Sigmoid colon (tissue), 4 donors: ENCODE measurements around the gene HPCAL1.

Experiments used
- POLR2A ChIP-seq, 2 donors: fragments of 450-650 bp; IDR thresholded peaks; one replicate each; pipeline ENCODE4 v1.6.1; 2016; ENCODE audit warnings: antibody characterized with exemption in 2 of 2, mild to moderate bottlenecking in 2 of 2, moderate library complexity in 2 of 2
- POLR2AphosphoS5 ChIP-seq, 4 donors: sonication (generic); formaldehyde crosslinking; IDR thresholded peaks; one replicate each; pipeline ENCODE4 v1.6.1; 2017; ENCODE audit warnings: antibody characterized with exemption in 4 of 4
- TF ChIP-seq, protein P1 (sequence below), 4 experiments: fragments of 450-650 bp in 3 of 4; fragments of 200-600 bp in 1 of 4; IDR thresholded peaks; one replicate each; pipeline ENCODE4 v1.5.1; 2016 to 2019; ENCODE audit warnings: antibody characterized with exemption in 4 of 4, mild to moderate bottlenecking in 3 of 4, moderate library complexity in 2 of 4

DNA sequence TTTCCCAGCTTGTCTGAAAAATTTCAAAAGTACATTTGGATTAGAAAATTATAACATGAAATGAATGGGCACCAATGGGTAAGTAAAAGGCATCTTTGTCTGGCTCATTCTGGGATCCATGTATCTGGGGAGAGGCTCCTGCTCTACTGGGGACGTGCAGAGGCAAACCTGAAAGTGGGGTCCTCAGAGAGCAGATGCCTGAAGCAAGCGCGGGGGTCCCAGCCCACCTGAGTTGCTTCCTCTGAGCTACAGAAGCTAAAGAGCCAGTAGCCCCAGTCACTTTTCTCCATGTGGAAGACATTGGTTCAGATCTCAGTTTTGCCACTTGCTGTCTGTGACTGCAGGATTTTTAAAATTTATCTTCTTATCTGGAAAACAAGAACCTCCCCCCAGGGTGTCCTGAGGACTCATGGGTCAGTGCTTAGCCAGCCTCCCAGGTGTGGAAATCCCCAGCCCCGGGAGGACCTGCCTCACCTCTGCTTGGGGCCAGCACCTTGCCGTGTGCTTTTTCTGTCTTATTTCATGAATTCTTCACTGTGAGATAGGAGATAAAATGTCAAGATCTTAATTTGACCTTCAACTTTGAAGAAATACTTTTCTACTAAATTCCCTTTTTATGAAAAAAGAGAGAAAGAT is 170.5 kb downstream of the HPCAL1 start:
- TF ChIP-seq, protein P1, sequence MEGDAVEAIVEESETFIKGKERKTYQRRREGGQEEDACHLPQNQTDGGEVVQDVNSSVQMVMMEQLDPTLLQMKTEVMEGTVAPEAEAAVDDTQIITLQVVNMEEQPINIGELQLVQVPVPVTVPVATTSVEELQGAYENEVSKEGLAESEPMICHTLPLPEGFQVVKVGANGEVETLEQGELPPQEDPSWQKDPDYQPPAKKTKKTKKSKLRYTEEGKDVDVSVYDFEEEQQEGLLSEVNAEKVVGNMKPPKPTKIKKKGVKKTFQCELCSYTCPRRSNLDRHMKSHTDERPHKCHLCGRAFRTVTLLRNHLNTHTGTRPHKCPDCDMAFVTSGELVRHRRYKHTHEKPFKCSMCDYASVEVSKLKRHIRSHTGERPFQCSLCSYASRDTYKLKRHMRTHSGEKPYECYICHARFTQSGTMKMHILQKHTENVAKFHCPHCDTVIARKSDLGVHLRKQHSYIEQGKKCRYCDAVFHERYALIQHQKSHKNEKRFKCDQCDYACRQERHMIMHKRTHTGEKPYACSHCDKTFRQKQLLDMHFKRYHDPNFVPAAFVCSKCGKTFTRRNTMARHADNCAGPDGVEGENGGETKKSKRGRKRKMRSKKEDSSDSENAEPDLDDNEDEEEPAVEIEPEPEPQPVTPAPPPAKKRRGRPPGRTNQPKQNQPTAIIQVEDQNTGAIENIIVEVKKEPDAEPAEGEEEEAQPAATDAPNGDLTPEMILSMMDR (IDR thresholded peaks at IDR 0.05), result no peak
- TF ChIP-seq POLR2A (IDR thresholded peaks at IDR 0.05) (no peak), POLR2AphosphoS5 (IDR thresholded peaks at IDR 0.05) (no peak)
